GM19438 (cell line): ENCODE measurements around the gene NXPE1.

Experiments
- ATAC-seq: cut with Tn5 transposase; IDR thresholded peaks from one replicate; pipeline ENCODE4 v1.9.1; 2021; ENCODE audit warnings: low read depth; ENCODE audit not compliant: unreplicated experiment

Gene NXPE1

GRCh38 chr11:114563077-114563476 is 3.4 kb upstream of the NXPE1 start:
- ATAC-seq, result no peak

- no peak for ATAC-seq
Measured at GRCh38 chr11:114562166-114562916, 2.7 kb upstream of the NXPE1 start.

DNA sequence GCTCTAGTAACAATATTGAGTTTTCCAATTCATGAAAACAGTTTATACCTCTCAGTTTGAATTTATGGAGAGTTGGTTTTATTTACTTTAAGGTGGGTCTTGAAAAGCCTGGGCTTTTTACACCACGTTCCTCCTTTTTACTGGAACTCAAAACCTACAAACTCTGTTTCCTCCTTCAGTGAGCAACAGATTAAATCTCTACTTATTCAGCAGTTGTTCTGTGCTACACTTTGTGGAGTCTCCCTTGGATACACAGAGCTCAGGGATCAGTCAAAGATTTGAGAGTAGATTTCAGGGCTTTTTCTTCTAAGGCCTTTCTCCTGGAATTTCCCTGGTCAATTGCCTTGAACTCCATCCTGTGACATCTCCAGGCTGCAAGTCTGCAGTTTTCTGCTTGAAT is 3.5 kb downstream of the NXPE1 start:
- ATAC-seq, result no peak

DNA sequence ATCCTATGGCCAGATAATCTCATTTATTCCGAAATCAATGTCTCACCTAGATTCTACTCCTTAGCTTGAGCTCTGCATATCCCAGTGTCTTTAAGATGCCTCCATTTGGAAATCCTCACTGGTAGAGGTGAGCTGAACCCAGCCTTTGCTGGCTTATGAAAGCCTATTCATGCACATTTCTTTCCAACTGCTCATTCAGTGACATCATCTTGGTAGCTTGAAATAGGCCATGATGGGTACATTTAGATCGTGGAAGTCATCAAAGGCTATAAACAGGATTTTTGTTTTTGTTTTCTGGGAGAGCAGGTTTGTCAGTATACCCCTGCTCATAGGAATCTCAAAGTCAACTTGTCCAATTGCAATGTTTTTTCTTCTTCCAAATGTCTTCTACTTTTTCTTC is 6.0 kb downstream of the NXPE1 start:
- no peak for ATAC-seq

DNA sequence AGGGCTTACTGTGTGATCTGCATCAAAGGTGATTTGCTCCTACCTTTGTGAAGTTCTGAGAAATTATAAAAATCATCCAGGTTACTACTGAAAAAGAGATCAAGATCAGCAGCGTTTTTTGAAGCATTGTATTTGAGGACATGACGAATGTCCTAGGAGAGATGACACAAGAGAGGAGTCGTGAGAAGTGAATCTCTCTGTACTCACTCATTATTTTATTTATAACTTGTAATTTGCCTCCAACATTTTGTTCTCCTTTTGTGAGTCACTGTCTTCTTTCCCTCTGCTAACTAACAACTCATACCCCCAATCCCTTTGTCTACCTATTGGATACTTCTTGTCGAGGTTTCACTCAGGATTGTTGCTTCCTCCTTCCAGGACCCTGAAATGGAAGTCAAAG is 8.6 kb downstream of the NXPE1 start:
- no peak for ATAC-seq

DNA sequence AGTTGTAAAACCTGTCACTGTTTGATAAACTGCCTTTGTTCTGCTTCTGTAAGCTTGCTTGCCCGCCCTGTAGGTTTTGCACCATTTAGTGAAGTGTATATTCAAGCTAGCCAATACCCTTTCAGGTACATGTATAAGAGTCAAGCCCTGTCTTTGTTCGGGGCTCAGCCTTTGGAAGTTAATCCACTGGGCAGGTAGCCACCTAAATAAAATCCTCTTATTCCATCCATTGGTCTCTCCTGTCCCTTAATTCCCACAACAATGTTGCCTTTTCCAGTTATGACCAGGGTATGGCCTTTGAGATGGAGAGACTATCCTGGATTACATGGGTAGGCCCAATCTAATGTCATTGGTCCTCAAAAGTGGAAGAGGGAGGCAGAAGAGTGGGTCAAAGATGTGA is 34.0 kb downstream of the NXPE1 start:
- no peak for ATAC-seq

DNA sequence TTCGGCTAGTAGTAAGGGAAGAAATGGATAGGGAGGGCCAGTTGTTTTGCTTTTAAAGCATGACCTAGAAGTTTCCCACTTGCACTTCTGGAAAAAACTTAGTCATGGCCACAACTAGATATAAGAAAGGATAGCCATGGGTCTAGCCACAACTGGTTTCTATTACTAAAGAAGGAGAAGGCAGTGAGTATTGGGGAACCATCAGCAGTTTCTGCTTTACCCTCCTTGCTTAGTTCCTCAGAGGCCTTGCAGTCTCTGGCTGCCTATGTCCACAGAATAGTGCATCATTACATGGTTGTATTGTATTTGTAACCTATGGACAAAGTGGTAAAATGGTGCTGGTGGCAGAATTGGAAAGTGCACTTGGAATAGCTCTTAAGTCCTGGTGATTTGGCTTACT is 35.6 kb downstream of the NXPE1 start:
- no peak for ATAC-seq

DNA sequence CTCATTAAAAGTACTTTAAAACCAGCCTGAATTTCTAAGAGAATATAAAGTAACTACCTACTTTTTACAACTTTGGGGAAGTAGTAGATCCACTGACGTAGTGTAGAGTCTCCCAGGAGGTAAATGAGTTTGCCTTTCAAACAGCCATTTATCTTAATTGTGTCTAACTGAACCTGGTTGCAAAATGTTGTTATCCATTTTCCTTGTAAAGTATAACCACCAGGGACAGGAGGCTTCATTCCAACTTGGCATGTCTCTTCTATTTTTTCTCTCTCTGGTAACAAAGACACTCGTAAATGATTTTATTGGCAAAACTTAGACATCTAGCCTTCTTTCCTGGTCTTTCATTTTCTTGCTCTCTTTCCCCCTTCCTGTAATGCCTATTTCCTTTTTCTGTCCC is 36.9 kb downstream of the NXPE1 start:
- ATAC-seq, result no peak

DNA sequence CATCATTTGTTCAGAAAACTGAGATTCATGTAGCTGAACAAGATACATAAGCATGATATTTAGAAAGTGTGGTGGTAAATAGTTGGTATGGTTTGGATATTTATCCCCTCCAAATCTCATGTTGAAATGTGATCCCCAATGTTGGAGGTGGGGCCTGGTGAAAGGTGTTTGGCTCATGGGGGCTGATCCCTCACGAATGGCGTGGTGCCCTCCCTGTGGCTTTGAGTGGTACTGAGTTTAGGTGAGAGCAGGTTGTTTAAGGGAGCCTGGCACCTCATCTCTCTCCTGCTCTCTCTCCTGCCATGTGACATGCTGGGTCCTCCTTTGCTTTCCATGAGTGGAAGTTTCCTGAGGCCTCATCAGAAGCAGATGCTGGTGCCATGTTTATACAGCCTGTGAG is 48.1 kb downstream of the NXPE1 start:
- no peak for ATAC-seq

DNA sequence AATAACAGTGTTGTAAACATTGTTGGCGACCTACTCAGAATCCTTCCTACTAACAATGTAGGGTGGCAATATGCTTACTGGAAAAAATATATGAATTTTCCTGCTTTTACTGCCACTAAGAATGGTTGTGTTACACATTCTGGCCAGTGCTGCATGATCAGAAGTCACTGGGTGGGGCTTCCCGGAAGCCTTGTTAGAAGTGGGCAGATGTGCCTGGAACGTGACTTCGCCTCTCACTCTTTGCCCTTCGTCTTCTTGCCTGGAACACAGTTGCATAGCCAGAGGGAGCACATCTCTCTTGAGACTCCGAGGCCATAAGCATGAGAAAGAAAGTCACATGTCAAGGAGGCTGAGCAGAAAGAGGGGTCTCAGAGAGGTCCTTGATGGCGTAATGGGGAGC is 48.6 kb downstream of the NXPE1 start:
- ATAC-seq, result no peak

- no peak for ATAC-seq
Measured at GRCh38 chr11:114501901-114502300, 57.8 kb downstream of the NXPE1 start.

- no peak for ATAC-seq
Measured at GRCh38 chr11:114499756-114500155, 59.9 kb downstream of the NXPE1 start.

- no peak for ATAC-seq
Measured at GRCh38 chr11:114496915-114497314, 62.8 kb downstream of the NXPE1 start.

GRCh38 chr11:114483929-114484328 is 75.8 kb downstream of the NXPE1 start:
- ATAC-seq, result no peak

DNA sequence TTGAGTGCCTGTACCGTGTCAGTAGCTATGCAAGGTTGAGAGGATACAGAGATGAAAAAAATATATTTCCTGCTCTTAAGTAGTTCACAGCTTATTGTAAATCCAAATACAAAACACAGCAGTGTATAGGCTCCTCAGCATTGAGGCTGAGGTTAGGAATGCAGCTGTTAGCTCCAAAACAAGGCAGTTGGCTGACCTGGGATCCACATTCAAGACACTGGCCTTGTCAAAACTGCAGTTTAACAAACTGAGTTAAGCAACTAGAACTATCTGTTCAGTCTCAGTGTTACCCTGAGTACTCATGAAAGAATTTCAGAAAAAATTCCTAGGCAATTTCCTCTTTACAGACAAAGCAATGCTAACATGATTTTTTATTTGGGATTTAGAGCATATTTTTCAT is 77.6 kb downstream of the NXPE1 start:
- no peak for ATAC-seq

GRCh38 chr11:114479331-114479730 is 80.3 kb downstream of the NXPE1 start:
- ATAC-seq, result no peak

GRCh38 chr11:114478768-114479167 is 80.9 kb downstream of the NXPE1 start:
- ATAC-seq, result no peak

- no peak for ATAC-seq
Measured at GRCh38 chr11:114478001-114478410, 81.7 kb downstream of the NXPE1 start.

DNA sequence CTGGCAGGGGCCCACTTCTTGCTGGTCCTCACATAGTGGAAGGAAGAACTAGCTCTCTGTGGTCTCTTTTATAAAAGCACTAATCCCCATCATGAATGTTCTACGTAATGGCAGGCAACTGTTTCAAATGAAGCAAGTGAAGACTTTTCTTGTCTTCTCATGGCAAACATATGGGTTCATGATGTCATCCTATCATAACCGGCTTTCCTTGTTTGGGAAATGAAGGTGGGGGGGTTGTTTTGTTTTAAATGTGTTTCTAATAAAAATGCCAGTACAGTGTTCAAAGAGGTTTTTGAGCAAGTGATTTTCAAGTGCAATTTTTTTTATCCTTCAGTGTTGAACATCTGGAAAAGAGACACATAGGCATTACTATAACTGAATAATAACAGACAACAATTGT is 87.0 kb downstream of the NXPE1 start:
- ATAC-seq, result no peak
